ENCODE results near the gene CYBRD1.

Gene CYBRD1

DNA sequence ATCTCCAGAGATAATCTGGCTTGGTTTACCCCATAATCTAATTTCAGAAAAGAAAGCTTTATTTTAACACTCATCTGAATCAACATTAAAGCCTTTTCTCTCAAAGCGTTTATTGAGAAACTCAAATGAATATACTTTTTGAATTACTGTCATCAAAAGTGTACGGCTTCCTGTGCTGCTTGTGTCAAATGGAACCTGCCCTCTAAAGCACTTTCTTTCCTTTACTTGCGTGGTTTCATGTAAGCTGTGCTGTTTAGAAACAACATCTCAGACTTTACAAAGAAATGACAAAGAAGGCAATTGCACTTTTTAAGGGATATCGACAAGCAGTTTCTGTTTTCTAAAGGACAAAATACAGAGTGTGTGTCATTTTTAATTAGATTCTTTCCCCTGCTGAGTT, 35.1 kb downstream of the CYBRD1 start:
- no peak for ATAC-seq

- ATAC-seq, result no peak
Observed at GRCh38 chr2:171563301-171563700, 41.0 kb downstream of the CYBRD1 start.

DNA sequence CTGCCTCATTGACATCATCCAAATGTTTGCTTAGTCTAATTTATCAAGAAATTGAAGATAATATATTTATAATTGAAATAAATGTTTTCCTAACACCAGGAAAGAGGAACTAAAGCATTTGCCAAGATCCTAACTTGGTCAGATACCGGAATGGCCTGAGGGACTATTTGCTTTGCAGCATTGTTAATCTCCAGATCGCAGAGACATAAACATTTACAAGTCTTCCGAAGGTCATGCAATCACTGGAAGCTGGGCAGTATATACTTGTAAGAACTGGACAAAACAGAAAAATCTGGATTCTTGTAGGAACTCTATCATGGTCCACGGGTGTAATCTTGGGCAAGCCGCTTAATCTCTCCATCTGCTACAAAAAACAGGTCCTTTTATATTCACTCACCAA, 42.2 kb downstream of the CYBRD1 start:
- ATAC-seq, result no peak

DNA sequence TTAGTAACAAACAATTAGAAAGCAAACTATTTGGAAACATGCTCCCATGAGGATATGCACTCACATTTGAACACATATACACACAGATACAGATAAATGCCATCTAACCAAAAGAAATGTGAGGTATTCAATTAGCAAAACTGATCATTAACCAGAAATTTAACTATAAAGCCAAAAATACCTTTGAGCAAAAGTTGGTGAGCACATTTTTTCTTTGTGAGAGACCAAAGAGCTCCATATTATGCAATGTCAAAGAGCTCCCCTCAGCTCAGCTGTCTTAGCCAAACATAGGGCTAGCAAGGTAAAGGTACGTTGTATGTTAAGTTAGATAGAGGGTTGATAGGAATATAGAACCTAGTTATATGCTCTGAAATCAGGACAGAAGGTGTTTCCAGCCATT, 43.8 kb downstream of the CYBRD1 start:
- no peak for ATAC-seq

DNA sequence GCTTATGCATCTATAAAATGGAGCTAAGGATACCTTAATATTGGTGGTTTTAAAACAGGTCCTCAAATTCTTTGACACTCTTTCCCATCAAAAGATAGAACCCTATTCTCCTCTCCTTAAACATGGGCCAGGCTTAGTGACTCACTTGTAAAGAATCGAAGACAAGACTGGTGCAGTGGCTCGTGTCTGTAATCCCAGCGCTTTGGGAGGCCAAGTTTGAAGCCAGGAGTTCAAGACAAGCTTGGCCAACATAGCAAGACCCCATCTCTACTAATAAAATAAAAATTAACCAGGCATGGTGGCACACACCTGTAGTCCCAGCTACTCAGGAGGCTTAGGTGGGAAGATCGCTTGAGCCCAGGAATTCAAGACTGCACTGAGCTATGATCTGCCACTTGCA, 44.5 kb downstream of the CYBRD1 start:
- no peak for ATAC-seq

DNA sequence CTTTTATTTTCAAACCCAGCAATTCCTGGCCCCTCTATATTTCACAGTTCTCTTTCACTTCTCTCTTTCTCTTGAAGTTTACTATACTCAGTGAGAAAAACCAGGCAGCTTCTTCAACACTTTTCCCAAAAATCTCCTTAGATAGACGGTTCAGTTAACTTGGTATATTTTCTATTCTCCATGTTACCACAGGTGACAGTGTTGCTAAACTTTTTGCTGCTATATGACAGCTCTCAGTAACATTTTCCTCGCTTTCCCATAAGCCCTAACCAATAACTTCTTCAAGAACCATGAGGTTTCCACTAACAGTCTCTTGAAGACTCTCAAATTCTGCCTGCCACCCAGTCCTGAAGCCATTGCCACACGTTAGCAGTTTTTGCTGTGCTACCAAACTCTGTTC, 45.8 kb downstream of the CYBRD1 start:
- no peak for ATAC-seq

GRCh38 chr2:171571721-171572120, 49.4 kb downstream of the CYBRD1 start:
- no peak for ATAC-seq

- ATAC-seq, result peak; percentile 91 to 92
Observed at GRCh38 chr2:171574149-171574795, 52.0 kb downstream of the CYBRD1 start.

DNA sequence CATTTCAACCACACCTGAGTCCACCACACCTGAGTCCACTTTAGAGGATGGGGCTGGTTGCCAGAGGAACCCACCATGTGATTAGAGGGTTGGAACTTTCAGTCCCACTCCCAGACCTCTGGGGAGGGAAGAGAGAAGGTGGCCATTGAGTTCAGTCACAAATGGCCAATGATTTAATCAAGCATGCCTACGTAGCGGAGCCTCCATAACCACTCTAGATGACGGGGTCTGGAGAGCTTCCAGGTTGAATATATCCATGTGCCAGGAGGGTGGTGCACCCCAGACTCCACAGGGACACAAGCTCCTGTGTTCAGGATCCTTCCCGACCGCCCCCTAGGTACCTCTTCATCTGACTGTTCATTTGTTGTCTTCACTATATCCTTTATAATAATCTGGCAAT, 53.3 kb downstream of the CYBRD1 start:
- no peak for ATAC-seq

GRCh38 chr2:171578127-171578803, 56.0 kb downstream of the CYBRD1 start:
- ATAC-seq, result no peak

GRCh38 chr2:171579481-171579880, 57.2 kb downstream of the CYBRD1 start:
- no peak for ATAC-seq

DNA sequence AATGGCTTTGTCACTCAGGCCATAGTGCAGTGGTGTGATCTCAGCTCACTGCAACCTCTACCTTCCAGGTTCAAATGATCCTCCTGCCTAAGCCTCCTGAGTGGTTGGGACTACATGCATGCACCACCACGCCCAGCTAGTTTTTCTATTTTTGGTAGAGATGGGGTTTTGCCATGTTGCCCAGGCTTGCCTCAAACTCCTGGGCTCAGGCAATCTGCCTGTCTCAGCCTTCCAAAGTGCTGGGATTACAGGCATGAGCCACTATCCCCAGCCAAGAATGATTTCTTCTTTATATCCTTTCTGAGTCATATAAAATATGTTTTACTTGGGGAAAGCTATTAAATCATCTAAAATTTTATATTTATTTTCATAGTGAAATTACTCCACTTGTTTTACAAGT, 61.3 kb downstream of the CYBRD1 start:
- ATAC-seq, result no peak

GRCh38 chr2:171584001-171584400, 61.7 kb downstream of the CYBRD1 start:
- ATAC-seq, result no peak

DNA sequence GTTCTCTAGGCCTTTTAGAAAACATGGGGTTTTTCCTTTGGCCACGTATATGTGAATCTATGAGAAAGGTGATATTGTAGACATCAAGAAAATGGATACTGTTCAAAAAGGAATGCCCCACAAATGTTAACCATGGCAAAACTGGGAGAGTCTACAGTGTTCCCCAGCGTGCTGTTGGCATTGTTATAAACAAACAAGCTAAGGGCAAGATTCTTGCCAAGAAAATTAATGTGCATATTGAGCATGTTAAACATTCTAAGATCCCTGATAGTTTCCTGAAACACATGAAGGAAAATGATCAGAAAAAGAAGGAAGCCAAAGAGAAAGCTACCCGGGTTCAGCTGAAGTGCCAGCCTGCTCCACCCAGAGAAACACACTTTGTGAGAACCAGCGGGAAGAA, 64.9 kb downstream of the CYBRD1 start:
- ATAC-seq, result no peak

- ATAC-seq, result no peak
Observed at GRCh38 chr2:171587567-171587966, 65.3 kb downstream of the CYBRD1 start.

DNA sequence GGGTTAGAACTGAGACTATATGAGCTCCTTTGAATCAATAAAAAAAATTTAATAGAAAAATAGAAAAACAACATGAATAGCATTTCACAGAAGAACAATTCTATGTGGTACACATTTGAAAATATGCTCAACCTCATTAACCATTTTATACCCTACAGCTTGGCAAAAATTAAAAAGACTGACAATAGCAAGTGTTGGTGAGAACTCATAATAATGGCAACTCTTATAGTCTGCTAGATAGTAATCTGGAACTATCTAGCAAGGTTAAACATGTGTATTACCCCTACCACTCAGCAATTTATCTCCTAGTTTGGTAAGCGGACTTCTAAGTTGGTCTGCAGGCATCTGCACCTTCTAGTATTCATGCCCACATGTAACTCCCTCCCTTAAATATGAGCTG, 67.8 kb downstream of the CYBRD1 start:
- ATAC-seq, result no peak

DNA sequence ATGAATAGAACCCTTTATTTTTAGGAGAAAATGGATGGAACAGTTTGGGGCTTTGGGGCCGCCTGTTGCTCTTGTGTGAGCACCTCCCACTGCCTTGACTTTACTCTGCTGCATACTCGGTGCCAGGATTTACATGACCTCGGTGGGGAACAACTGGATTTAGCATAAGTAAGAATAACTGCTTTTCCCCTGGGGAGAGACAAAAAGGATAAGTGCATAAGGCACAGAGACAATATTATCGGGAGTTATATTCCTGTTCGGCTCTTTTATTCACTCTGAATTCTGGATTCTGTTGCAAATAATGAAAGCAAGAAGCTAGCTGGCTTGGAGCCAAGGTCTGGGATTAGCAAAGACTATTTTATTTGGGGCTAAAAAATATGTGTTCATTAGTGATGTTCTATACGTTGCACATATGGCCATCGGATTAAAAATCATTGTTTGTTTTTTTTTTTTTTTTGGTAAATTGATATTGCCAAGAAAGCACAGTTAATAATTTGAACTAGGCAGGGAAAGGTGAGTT, 69.8 kb downstream of the CYBRD1 start:
- ATAC-seq, result no peak

GRCh38 chr2:171595456-171595855, 73.2 kb downstream of the CYBRD1 start:
- ATAC-seq, result no peak

GRCh38 chr2:171595896-171596295, 73.6 kb downstream of the CYBRD1 start:
- ATAC-seq, result no peak

DNA sequence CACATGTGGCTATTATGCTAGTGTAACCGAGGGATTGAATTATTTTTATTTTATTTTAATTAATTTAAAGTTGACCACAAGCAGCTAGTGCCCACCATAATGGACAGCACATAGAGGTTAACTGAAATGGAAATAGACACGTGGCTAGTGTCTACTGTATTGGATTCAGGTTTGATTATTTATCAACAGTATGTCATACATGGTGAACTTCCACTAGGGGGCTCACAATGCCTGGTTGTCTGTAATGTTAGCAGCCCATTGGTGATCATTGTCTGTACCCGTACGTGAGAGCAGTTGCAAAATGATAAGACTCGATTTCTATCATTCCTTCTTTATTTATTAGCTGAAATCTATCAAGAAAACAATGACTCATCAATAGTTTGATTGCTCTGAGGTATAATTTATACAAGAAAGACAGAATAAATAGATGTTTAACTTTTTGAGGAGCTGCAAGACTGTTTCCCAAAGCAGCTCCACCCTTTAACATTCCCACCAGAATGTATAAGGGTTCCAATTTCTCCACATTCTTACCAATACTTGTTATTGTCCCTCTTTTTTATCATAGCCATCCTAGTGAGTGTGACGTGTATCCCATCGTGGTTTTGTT, 76.5 kb downstream of the CYBRD1 start:
- ATAC-seq, result peak; percentile 93 to 95

GRCh38 chr2:171600126-171600525, 77.9 kb downstream of the CYBRD1 start:
- ATAC-seq, result no peak

DNA sequence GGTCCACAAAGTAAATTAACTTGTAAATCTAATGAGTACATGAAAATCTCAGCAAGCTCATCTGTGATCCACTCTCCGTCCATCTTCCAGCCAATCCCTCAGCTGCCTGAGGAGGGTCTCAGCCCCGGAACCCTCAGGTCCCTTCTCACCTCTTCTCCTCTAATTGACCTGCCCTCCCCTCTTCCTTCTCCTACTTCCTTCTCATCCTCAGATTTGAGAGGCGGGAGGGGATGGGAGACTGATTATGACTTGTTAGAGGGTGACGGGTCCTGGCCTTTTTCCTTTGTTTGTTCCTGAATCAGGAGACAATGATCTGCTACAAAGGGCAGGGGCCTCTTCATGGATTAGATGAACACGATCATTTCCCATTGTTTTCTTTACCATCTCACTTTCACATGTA, 80.1 kb downstream of the CYBRD1 start:
- ATAC-seq, result no peak
